C4-2B (cell line): ENCODE measurements around the gene ADAM19.

Experiments
- CTCF ChIP-seq: fragments of 450-650 bp; conservative IDR thresholded peaks from 2 replicates; pipeline ENCODE4 v1.5.1; 2017; ENCODE audit warnings: mild to moderate bottlenecking
- ZFX ChIP-seq: fragments of 450-650 bp; IDR thresholded peaks from 2 replicates; pipeline ENCODE4 v1.6.1; 2017

GRCh38 chr5:157475432-157475831, 100.1 kb downstream of the ADAM19 start:
- TF ChIP-seq CTCF (no peak), ZFX (no peak)
